GM21360 (cell line): ENCODE data around the gene ZNF648.
"Not testable (repeated sequence)": the region's sequence is repeated elsewhere in the genome, so short reads cannot be mapped to it uniquely, and the experiment has no call there.

ENCODE experiments used
- ATAC-seq: cut with Tn5 transposase; IDR thresholded peaks from one replicate; pipeline ENCODE4 v1.9.1; 2021; ENCODE audit warnings: mild to moderate bottlenecking, moderate library complexity; ENCODE audit not compliant: unreplicated experiment

Gene ZNF648

DNA sequence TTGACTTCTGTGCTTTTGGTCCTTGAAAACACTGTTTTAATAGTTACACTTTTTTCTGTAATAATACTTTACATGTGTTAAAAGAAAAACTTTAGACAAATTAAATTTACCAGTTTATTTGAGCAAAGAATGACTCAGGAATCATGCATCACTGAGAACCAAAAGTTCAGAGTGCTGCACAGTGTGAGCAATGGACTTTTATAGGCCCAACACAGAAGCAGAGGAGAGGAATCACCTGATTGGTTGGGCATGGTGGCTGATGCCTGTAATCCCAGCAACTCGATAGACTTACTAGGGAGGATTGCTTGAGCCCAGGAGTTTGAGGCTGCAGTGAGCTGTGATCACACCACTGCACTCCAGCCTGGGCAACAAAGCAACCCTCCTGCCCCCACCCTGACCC, 29.3 kb downstream of the ZNF648 start:
- no peak for ATAC-seq

DNA sequence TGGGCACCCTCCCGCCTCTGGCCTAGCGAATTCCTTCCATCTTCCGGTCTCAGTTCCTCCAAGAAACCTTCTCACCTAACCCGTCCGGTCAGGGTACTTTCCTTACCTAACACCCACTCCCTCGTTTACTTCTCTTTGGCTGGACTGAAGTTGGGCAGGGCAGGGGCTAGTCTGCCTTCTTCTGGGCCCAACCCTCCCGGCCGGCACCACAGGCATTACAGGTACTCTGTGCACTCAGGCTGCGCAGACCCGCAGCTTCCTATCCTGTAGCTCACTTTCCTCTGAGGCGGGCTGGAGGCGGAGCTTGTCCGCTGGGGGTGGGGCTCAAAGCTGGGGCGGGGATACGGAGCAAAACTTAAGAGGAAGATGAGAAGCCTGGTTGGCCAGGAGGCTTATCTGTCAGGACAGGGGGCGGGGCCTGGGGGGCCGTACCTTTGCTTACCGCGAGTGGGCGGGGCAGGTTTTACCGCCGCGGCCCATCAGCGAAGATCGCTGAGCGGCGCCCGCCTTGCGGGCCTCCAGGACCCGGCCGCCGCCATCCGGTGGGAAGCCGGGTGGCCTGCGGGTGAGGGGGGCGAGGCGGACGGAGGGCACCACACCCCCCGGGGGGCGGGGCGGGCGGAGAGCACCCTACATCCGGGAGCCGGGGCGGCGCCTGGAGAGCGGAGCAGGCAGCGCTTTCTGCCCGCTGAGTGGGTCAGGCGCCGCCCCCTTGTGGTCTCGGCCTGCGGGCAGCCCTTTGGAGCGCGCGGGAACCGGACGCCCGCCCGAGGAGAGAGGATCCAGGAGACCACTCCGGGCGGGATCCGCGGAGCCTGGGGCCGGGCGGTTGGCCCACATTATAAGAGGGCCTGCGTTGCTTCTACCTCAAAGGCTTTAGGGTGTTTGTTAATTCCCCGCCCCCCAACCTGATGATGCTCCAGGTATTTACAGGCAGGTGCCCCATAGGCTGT, 31.9 kb downstream of the ZNF648 start:
- ATAC-seq, result peak; percentile 93

DNA sequence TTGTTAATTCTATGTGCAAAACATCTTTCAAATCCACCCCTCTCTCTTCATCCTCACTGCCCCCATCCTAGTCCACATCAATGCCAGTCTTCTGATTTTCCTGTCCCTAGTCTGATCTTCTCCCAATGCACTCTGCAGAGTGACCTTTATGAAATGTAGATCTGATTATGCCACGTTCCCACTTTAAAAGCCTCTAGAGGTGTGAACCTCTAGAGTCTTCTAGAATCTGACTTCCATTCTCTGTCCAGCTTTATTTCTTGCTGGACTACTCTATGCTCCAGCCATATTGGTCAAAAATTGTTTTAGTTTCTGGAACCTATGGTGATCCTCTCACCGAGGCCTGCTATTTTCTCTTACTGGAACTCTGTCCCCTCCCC, 32.5 kb downstream of the ZNF648 start:
- no peak for ATAC-seq

DNA sequence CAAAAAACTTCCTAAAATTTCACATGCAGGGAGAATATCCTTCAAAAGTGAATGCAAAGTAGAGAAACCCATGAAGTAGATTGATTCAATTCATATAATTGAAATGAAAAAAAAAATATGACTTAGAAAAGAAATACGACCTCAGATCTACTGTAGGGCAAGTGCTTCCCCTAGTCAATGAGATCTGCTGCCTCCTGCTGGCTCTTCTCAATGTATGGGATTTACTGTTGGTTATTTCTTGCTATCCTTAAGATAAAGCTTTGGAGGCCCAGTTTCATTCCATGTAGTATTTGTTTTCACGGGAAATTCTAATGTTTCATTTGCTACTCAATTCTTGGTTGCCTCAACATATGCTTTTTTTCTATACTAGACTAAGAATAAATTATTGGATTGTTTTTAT, 46.2 kb downstream of the ZNF648 start:
- no peak for ATAC-seq

DNA sequence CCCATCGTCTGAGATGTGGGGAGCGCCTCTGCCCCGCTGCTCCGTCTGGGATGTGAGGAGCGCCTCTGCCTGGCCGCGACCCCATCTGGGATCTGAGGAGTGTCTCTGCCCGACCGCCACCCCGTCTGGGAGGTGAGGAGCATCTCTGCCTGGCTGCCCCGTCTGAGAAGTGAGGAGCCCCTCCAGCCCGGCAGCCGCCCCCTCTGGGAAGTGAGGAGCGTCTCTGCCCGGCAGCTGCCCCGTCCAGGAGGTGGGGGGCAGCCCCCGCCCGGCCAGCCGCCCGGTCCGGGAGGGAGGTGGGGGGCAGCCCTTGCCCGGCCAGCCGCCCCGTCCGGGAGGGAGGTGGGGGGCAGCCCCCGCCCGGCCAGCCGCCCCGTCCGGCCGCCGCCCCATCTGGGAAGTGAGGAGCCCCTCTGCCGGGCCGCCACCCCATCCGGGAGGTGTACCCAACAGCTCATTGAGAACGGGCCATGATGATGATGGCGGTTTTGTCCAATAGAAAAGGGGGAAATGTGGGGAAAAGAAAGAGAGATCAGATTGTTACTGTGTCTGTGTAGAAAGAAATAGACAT, 50.6 kb downstream of the ZNF648 start:
- not testable (repeated sequence) for ATAC-seq

DNA sequence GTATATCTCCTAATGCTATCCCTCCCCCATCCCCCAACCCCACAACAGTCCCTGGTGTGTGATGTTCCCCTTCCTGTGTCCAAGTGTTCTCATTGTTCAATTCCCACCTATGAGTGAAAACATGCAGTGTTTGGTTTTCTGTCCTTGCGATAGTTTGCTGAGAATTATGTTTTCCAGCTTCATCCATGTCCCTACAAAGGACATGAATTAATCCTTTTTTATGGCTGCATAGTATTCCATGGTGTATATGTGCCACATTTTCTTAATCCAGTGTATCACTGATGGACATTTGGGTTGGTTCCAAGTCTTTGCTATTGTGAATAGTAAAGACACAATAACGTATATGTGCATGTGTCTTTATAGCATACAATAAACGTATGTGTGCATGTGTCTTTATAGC, 56.1 kb downstream of the ZNF648 start:
- not testable (repeated sequence) for ATAC-seq

DNA sequence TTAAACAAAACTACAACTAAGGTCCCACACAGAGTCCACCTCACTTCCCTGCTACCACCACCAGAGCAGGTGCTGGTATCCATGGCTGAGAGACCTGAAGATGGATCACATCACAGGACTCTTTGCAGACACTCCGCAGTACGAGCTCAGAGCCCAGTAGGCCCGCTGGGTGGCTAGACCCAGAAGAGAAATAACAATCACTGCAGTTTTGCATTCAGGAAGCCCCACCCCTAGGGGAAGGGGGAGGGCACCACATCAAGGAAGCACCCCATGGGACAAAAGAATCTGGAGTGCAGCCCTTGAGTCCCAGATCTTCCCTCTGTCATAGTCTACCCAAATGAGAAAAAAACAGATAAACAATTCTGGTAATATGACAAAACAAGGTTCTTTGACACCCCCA, 56.9 kb downstream of the ZNF648 start:
- no peak for ATAC-seq
